ENCODE measurements around the gene ANKRD33.

Gene ANKRD33

DNA sequence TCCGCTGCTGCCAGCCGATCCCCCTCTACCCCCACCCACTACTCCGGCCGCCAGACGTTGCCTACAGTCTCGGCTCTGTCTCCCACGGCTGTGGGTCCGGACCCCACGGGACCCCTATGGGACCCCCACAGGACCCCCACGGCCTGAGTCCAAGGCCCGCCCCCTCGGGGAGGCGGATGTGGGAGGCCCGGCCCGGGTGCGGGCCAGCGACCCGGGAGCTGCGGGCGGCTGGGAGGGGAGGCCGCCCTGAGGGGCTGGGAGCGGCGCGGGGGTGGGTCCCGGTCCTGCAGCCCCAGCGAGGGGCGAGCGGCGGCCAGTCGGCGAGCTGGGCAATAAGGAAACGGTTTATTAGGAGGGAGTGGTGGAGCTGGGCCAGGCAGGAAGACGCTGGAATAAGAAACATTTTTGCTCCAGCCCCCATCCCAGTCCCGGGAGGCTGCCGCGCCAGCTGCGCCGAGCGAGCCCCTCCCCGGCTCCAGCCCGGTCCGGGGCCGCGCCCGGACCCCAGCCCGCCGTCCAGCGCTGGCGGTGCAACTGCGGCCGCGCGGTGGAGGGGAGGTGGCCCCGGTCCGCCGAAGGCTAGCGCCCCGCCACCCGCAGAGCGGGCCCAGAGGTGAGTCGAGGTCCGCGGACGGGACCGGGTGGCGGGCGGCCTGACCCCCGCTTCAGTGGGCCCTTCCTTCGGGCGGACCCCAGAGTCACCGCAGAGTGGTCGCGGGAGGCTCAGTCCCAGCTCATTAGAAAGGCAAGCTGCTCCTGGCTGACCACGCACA, 19.4 kb downstream of the ANKRD33 start, which contains the start of gene ACVRL1:
Gene ACVRL1, plus strand, starts transcription at position 422 of the 773 bp plus-strand sequence. CDS start 4,971 bp downstream, outside the sequence.
- ATAC-seq = no peak
- TF ChIP-seq, protein P1, sequence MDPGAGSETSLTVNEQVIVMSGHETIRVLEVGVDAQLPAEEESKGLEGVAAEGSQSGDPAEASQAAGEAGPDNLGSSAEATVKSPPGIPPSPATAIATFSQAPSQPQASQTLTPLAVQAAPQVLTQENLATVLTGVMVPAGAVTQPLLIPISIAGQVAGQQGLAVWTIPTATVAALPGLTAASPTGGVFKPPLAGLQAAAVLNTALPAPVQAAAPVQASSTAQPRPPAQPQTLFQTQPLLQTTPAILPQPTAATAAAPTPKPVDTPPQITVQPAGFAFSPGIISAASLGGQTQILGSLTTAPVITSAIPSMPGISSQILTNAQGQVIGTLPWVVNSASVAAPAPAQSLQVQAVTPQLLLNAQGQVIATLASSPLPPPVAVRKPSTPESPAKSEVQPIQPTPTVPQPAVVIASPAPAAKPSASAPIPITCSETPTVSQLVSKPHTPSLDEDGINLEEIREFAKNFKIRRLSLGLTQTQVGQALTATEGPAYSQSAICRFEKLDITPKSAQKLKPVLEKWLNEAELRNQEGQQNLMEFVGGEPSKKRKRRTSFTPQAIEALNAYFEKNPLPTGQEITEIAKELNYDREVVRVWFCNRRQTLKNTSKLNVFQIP (CRISPR knock-in tag; IDR thresholded peaks at IDR 0.05; ENCODE audit: borderline replicate concordance, low read depth) = no peak
- TF ChIP-seq ARNTL (CRISPR knock-in tag; IDR thresholded peaks at IDR 0.05; ENCODE audit: borderline replicate concordance, low read depth) = no peak
- no peak for TF ChIP-seq TCF4 (CRISPR knock-in tag; IDR thresholded peaks at IDR 0.05; ENCODE audit: borderline replicate concordance)
- TF ChIP-seq ISL1 (CRISPR knock-in tag; IDR thresholded peaks at IDR 0.05) = no peak
- no peak for TF ChIP-seq PPARA (CRISPR knock-in tag; IDR thresholded peaks at IDR 0.05; ENCODE audit: borderline replicate concordance)
- no peak for TF ChIP-seq SNAI2 (CRISPR knock-in tag; IDR thresholded peaks at IDR 0.05)
- TF ChIP-seq ZNF565 (CRISPR knock-in tag; conservative IDR thresholded peaks at IDR 0.05; ENCODE audit: low read depth) = no peak
- TF ChIP-seq ESRRG (CRISPR knock-in tag; IDR thresholded peaks at IDR 0.05) = no peak
- TF ChIP-seq RARB (CRISPR knock-in tag; IDR thresholded peaks at IDR 0.05) = no peak
- TF ChIP-seq BACH2 (CRISPR knock-in tag; IDR thresholded peaks at IDR 0.05; ENCODE audit: borderline replicate concordance) = no peak

- no peak for ATAC-seq
These were observed 20.0 kb downstream of the ANKRD33 start for GRCh38 chr12:51907856-51908425.

GRCh38 chr12:51908876-51909592, 21.1 kb downstream of the ANKRD33 start:
- no peak for TF ChIP-seq TOX (CRISPR knock-in tag; IDR thresholded peaks at IDR 0.05; ENCODE audit: borderline replicate concordance)
- no peak for TF ChIP-seq ZNF8 (CRISPR knock-in tag; IDR thresholded peaks at IDR 0.05)
- TF ChIP-seq RARB (CRISPR knock-in tag; IDR thresholded peaks at IDR 0.05) = no peak
- no peak for TF ChIP-seq OSR1 (CRISPR knock-in tag; IDR thresholded peaks at IDR 0.05)
- no peak for TF ChIP-seq ZC3H10 (CRISPR knock-in tag; IDR thresholded peaks at IDR 0.05)
- TF ChIP-seq ZNF70 (CRISPR knock-in tag; IDR thresholded peaks at IDR 0.05) = no peak
- TF ChIP-seq, protein P2, sequence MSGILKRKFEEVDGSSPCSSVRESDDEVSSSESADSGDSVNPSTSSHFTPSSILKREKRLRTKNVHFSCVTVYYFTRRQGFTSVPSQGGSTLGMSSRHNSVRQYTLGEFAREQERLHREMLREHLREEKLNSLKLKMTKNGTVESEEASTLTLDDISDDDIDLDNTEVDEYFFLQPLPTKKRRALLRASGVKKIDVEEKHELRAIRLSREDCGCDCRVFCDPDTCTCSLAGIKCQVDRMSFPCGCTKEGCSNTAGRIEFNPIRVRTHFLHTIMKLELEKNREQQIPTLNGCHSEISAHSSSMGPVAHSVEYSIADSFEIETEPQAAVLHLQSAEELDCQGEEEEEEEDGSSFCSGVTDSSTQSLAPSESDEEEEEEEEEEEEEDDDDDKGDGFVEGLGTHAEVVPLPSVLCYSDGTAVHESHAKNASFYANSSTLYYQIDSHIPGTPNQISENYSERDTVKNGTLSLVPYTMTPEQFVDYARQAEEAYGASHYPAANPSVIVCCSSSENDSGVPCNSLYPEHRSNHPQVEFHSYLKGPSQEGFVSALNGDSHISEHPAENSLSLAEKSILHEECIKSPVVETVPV (CRISPR knock-in tag; IDR thresholded peaks at IDR 0.05) = no peak
- TF ChIP-seq GLIS3 (CRISPR knock-in tag; IDR thresholded peaks at IDR 0.05) = no peak
- TF ChIP-seq TSHZ2 (CRISPR knock-in tag; IDR thresholded peaks at IDR 0.05) = no peak
- ATAC-seq = no peak

More at GRCh38 chr12:51907856-51908425, 20.0 kb downstream of the ANKRD33 start:
- no peak for TF ChIP-seq CSDC2 (CRISPR knock-in tag; IDR thresholded peaks at IDR 0.05)
- no peak for TF ChIP-seq TSHZ2 (CRISPR knock-in tag; IDR thresholded peaks at IDR 0.05)
- no peak for TF ChIP-seq ARNTL (CRISPR knock-in tag; IDR thresholded peaks at IDR 0.05; ENCODE audit: borderline replicate concordance, low read depth)
- TF ChIP-seq, protein P2 (CRISPR knock-in tag; IDR thresholded peaks at IDR 0.05) = no peak
- no peak for TF ChIP-seq TOX (CRISPR knock-in tag; IDR thresholded peaks at IDR 0.05; ENCODE audit: borderline replicate concordance)
- no peak for TF ChIP-seq TCF4 (CRISPR knock-in tag; IDR thresholded peaks at IDR 0.05; ENCODE audit: borderline replicate concordance)
- no peak for TF ChIP-seq ZC3H10 (CRISPR knock-in tag; IDR thresholded peaks at IDR 0.05)
- TF ChIP-seq OSR1 (CRISPR knock-in tag; IDR thresholded peaks at IDR 0.05) = no peak
- no peak for TF ChIP-seq SNAI2 (CRISPR knock-in tag; IDR thresholded peaks at IDR 0.05)
